Upper lobe of left lung (tissue), 4 donors: ENCODE results near the gene PLAGL1.

ENCODE experiments used
- EP300 ChIP-seq, 4 donors: sonication (generic); formaldehyde crosslinking; IDR thresholded peaks; one replicate each; pipeline ENCODE4 v1.5.1; 2017; ENCODE audit warnings: antibody characterized with exemption in 4 of 4, control low read depth in 2 of 4
- TF ChIP-seq, protein P1 (sequence below), 6 experiments: fragments of 450-650 bp in 4 of 6; fragments of 200-600 bp in 2 of 6; sonication (generic) in 2 of 6; IDR thresholded peaks; one replicate each; pipeline ENCODE4 v1.5.1; 2016 to 2019; ENCODE audit warnings: antibody characterized with exemption in 6 of 6

DNA sequence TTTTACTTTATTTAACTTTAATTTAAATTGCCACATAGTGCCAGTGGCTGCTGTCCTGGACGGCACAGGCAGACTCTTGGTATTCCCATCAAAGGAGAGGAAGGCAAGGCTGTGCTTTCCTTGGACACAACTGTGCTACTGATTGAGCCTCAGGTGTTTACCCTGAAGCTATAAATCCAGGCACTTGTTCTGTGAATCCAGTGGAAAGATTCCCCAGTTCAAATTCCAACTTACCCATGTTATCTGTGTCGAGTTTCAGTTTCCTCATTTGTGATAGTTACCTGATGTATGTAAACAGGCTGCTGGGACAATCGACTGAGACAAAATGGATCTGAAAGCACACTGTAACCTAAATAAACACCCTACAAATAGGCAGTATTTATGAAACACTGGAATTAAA, 57.2 kb downstream of the PLAGL1 start:
- no peak for TF ChIP-seq EP300 (IDR thresholded peaks at IDR 0.05)
- TF ChIP-seq, protein P1, sequence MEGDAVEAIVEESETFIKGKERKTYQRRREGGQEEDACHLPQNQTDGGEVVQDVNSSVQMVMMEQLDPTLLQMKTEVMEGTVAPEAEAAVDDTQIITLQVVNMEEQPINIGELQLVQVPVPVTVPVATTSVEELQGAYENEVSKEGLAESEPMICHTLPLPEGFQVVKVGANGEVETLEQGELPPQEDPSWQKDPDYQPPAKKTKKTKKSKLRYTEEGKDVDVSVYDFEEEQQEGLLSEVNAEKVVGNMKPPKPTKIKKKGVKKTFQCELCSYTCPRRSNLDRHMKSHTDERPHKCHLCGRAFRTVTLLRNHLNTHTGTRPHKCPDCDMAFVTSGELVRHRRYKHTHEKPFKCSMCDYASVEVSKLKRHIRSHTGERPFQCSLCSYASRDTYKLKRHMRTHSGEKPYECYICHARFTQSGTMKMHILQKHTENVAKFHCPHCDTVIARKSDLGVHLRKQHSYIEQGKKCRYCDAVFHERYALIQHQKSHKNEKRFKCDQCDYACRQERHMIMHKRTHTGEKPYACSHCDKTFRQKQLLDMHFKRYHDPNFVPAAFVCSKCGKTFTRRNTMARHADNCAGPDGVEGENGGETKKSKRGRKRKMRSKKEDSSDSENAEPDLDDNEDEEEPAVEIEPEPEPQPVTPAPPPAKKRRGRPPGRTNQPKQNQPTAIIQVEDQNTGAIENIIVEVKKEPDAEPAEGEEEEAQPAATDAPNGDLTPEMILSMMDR (IDR thresholded peaks at IDR 0.05), result no peak
